CD4-positive, alpha-beta T cell treated with Interleukin-15 for 1 hour (primary cell): ENCODE data around the gene NBEAL2.
"Not testable (repeated sequence)": the region's sequence is repeated elsewhere in the genome, so short reads cannot be mapped to it uniquely, and the experiment has no call there.

ENCODE experiments used
- DNase-seq: peaks from one replicate; pipeline ENCODE4 v3.0.0-alpha.2; 2020

NBEAL2 gene

DNA sequence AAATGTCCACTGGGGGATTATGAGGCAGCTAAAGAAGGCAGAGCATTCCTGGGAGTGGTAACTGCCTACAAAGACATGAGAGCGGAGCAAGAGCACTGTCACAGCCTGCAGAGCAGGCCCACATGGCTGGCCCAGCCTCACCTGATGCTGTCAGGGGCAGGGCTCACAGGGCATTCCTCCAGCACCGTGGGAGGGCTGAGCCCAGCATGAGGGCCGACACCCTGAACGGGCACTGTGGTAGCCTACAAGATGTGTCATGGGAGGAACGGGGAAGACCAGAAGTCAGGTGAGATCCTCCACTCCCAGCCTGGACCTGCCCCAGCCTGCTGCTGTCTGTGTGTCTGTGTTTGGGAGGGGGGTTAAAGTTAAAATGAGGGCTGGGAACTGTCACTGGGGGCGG is 33.0 kb upstream of the NBEAL2 start:
- DNase-seq: no peak

DNA sequence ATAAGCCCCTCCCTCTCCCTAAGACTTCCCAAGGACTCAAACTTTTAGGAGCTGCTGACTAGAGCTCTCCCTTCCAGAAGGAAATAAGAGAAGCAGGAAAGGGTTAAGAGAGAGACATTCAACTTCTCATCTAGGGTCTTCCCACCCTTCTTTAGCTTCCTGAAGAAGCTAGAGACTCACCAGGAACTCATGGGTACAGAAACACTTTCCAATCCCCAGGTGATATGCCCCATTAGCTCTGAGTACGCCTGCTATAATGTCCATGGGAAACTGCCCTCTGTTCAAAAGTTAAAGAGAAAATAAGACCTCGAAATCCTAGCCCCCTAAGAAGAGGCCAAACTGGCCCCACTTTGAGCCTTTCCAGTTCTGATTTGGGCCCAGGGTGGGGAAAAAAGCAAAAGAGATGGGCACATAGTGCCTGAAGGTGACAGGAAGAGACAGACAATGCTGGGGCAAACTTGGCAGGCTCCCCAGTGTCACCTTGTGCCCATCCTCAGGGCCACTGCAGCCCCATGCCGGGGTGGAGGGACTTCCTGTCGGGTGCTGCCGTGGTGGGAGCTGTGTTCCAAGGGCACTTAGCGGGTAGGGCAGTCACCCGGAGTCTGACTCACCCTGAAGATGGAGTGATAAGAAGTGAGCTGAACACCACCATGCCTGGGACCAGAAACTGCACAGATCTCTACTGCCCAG is 32.5 kb upstream of the NBEAL2 start:
- DNase-seq: peak; percentile 75

DNA sequence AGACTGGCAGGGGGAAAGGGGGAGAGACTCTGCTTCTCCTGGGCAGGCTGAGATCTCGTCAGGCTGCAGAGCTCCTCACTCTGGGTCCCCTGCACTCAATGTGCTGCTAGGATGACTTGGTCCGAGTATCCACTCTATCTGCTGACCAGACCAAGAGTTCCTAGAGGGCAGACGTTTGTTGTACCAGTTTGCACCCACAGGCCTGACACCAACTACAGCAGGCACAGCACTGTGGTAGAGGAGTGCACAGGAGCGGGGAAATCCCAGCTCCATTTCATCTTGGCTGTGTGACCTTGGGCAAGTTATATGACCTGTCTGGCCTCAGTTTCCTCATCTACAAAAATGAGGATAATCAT is 31.9 kb upstream of the NBEAL2 start:
- no peak for DNase-seq

DNA sequence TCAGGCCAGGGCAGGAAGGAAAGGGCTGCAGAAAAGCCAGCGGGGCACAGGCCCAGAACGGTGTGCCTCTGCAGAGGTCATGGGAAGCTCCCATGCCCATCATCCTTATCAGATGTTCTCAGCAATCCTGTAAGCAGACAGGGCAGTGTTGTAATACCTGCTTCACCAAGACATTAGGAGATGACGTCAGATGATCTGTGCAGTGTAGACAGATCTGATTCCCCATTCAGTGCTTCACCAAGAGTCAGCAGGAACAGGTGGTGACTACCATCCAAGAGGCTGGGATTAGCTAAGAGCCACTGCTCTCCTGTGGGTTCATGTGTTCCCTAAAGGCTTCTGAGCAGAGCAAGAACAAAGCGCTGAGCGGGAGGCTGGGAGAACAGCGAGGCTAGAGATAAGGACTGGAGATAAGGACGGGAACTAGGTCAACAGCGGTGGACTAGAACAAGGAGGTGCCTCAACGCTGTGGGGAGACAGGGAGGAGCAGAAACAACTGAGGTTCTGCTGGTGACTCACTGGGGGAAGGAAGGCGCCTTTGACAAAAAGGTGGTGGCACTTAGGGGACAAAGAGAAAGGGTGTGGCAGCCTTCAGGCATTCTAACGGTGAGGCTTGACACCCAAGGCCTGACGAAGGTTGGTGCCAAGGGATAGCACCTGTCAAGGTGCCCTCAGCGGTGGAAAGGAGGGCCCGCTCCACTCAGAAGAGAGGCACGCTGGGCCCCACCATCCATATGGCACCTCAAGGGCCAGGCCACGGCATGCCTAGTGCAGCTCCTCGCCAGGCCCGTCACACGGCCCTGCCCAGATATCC is 31.3 kb upstream of the NBEAL2 start:
- peak; percentile 80 for DNase-seq

DNA sequence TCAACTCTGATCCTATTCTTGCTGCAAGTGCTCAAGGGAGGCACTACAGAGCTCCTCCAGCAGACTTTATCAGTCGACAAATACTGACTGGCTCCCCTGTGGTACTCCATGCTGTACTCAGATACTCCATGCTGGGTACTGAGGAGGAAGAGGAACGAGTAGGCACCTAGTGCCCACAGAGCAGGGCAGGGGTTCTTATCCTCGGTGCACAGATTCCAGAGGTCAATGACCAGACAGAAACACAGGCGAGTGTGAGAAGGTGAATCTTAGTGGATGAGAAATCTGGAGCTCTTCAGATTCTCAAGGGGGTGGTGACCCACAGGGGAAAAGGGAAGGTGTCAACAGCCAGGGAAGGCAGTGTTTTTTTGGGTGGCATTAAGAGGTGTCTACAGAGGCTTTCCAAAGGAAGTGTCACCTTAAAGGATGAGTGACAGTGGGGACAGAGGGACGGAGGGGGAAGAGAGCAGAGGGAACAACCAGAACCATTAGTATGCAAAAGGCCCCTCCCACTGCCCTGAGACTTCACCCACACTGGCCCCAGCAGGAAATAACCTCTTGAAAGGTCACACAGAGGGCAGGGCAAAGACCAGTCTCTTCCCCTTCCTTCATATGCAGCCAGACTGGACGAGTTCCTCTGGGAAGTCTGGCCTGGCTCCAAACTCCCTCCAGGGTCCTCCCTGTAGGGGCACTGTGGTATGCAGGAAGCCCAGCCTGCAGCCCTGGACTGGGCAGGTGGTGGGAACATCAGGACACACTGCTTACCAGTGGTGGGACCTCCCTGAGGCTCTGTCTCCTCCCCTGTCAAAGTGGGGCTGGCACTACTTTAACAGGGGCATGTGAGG is 30.4 kb upstream of the NBEAL2 start:
- DNase-seq: peak; percentile 58

DNA sequence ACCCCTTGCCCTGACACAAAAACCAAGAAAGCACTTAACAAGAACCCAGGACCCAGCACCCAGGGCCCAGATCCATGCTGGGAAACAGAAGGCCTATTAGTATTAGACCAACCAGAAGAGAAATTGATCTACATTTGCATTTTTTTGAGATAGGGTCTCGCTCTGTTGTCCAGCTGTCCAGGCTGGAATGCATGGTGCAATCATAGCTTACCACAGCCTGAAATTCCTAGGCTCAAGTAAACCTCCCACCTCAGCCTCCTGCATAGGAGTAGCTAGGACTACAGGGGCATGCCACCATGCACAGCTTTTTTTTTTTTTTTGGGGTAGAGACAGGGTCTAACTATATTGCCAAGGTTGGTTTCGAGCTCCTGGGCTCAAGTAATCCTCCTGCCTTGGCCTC is 29.3 kb upstream of the NBEAL2 start:
- no peak for DNase-seq

DNA sequence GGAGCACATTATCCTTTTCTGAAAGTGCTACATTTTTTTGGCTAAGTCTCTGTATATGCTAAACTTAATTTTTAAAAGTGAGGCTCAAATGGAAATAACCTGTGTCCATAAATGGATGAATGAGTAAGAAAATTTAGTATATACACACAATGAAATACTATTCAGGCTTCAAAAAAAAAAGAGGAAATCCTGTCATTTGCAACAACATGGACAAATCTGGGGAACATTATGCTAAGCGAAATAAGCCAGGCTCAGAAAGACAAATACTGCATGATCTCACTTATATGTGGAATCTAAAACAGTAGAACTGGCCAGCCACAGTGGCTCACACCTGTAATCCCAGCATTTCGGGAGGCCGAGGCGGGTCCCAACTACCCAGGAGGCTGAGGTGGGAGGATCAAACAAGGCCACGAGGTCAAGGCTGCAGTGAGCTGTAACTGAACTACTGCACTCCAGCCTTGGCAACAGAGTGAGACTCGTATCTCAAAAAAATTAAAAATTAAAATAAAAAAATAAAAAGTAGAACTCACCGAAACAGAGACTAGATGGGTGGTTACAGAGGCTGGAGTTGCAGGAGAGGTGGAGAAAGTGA is 28.7 kb upstream of the NBEAL2 start:
- DNase-seq: no peak

DNA sequence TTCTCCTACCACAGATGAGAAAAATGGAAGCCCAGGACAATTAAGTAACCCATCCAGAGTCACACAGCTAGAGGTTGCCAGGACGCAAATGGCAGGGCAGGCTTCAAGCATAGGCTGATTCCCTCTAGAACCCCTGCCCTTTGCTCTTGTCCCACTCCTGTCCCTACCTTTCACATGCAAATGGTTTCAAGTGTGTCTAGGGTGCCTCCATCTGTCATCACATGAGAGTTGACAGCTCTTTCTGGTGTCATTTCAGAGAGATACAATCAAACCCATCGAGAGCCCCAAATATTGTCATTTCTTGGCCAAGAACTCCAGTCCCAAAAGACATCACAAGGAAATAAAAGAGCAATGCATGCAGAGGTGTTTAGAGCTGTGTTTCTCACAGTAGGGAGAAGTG is 26.7 kb upstream of the NBEAL2 start:
- no peak for DNase-seq

DNA sequence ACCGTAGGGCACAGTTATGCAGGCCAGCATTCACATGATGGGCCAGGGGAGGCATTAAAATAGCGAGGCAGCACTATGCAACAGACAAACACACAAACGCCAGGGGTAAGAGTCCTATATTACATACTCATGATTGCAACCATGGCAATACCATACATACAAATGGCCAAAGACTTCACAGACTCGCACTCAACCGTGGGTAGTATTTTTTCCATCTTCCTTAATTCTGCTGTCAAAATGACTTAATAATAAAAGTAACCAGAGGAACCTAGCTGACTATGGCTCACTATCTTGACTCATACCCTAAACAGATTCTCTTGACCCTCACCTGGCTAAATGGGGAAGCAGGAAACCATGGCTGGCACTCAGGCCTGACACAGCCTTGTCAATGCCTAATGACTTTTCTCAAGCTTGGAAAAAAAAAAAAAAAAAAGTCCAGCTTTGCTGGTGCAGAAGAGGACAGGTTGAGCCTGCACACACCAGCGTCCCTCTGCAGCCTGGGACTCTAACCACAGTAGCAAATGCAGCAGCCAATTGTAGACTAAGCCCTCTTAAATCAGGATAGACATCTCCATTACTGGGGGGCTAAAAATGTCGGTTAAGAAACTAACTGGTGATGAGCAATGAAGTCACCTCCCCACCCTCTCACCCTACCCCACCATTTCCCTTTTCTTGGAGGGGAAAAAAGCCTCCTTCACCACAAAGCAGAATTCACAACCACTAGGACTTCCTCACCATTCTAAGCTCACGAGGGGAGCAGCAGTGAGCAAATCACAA is 26.0 kb upstream of the NBEAL2 start:
- DNase-seq: no peak

DNA sequence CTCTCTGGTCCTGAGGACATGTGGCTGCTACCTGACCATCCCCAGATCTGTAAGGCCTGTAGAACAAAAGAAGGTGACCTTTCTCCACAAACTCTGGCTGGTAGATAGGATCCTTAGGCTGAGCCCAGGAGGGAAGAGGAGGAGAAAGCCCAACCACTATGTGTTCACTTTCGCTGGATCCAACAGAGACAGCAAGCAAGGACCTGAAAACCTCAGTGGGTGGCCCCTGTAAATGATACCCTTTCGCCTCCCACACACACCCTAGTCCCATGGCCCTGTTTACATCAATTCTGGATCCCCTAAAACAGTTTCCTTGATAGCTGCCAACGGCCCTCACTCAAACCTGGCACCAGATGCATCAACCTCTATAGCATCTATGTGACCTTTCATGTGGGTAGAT is 25.3 kb upstream of the NBEAL2 start:
- no peak for DNase-seq

DNA sequence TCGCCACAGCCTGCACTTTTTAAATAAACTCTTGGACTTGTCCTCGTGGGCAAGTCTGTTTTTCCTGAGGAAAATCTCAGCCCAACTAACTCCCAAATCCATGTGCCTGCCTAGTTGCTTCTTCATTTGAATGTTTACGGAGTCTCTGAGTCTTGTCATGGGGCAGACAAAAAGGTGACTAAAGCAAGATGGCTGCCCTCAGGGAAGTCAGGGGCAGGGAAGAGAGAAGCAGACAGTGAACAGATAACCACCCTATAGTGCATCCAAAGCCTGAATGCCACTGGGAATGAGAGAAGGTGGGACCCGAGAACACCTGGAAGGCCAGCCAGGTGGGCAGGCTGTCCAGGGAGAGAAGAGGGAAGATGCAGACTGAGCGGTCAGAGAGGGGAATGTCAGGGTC is 24.3 kb upstream of the NBEAL2 start:
- DNase-seq: no peak

DNA sequence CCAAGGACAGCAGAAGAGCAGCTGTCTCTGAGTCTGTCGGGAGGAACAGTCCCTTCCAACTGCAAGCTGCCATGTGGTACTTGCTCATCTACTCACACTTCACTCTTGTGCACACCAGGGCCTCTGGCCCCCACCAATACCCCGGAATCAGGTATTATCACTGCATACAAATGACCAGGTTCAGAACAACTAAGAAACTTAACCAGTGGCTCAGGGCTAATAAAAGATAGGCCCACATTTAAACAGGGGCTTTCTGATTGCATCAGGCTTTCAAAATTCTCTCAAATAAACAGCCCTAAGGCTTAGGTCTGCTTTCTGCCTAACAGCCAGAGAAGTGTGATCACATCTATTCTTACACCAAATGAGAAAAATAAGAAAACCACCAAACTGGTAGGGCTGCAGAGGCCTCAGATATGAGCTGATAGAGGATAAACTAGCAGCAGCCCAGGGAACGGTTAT is 23.6 kb upstream of the NBEAL2 start:
- no peak for DNase-seq

DNA sequence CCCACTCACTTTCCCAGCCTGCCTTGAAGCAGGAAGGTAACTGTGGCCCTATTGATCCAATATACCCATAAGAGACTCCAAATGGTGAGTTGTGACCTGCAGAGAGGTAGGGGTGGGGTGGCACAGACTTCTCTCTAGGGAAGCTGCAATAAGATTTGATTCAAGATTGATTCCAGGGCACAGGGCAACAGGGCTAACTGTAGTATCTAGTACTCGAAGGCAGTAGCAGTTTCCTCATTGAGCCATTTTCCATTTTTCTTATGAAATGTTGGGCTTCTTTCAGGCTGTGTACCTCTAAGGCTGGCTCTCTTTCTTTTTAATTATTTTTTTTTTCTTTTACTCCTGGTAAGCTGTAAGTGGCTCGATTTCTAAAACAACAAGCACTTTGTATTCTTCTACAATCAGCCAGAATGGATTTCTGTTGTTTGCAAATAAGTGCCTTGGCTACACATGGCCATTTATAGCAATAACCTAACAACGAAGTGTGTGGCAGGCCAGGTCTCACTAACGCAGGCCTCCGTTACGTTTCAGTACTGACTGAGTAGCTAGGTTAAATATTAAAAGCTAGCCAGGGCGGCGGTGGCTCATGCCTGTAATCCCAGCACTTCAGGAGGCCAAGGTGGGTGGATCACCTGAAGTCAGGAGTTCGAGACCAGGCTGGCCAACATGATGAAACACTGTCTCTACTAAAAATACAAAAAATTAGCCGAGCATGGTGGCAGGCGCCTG is 22.2 kb upstream of the NBEAL2 start:
- DNase-seq: no peak

DNA sequence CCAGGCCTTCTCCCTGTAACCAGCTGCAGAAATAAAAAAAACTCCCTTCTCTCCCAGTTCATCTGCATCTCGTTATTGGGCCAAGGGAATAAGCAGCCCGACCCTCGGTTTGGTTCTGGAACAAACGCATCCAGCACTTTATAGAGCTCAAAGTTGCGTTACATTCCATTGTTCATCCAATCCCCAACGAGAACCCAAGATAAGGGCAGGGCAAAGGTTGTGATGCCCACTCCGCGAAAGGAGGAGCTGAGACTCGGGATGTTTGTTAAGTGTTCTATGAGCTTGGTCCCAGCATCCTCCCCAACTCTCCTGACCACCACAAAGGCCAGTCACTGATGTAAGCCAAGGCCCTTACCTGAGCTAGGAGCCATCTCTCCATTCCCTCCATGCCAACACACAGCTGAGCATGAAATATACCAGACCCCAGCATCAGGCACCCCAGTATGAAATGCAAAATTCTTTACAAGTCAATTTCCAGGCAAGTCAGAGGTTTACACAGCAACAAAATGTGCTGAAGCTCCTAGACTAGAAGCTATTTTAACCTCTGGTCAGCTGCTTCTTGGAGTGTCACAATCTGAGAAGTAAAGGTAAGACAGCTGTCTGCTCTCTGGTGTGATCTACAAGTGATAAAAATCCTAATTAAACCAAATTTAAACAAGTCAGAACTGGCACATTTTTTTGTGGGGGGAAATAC is 20.9 kb upstream of the NBEAL2 start:
- no peak for DNase-seq

DNA sequence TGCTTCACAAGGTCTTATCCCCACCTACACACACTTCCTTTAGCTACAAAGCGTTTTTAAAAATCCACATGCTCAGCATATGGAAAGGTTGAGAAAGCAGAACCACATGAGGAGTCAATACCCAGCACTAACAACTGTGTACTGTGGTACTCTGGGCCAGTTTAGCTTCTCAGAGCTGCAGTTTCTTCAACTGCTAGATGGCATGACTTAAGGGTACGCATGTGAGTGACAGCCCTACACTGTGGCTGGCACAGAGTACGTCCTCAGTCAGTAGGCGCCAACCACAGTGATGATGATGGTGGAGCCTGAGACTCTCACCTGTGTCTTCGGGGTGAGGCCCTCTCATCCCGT is 20.3 kb upstream of the NBEAL2 start:
- DNase-seq: peak; percentile 32

DNA sequence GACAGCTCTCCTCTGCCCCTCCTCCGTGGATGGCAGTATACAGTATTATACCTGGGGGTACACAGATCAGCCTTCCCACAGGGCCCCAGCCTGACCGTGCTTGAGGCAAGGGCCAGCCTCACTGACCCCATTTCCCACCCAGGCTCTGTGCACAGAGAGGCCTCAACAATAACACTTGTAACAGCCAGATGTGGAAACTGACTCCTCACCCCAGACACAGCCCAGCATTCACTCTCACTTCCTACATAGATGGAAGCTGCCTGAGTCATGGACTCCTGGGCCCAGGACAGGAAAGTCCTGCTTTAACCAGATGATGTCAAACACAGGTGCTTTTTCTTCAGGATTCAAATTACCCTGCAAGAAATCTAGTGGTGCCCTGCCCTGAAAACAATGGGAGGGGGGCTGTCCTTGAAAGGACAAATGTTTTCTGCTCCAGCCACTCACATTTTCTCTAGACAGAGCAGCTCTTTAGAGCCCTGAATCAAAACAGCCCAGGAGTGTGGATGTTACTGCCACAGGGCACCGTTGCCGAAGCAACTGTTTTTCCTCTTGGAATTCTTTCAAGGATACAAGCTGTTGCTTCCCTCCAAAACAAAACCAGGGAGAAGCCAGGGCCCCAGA is 19.3 kb upstream of the NBEAL2 start:
- DNase-seq: peak; percentile 37

DNA sequence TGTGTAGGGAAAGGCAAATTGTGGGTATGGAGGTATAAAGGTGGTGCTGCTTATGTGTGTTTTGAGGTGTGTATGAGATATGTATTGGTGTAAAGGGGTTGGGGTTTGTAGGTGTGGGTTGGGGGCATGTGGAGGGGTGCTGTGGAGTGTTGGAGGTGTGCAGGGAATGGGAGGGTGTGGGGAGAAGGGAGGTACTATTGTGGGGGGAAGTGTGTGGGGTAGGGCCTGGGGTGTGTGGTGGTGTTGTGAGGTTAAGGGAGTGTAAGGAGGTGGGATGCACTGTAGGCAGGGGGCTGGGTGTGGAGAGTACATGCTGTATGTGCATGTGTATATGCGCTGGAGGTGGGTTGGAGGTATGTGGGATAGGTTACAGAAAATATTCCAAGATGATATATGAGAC is 18.6 kb upstream of the NBEAL2 start:
- no peak for DNase-seq

DNA sequence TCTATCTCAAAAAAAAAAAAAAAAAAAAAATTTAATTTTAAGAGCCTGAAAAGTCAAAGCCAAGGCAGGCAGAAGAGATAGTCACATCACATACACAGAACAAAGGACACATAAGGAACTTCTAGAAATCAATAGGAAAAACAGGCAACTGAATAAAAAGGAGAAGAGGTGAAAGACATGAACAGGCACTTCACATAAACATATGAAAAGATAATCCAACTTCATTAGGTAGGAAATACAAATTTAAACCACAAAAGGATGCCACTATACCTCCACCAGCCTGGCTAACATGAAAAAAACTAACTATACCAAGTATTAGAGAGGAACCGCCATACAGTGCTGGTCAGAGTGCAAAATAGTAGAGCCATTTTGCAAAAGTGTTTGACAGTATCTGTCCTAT is 17.0 kb upstream of the NBEAL2 start:
- DNase-seq: no peak

DNA sequence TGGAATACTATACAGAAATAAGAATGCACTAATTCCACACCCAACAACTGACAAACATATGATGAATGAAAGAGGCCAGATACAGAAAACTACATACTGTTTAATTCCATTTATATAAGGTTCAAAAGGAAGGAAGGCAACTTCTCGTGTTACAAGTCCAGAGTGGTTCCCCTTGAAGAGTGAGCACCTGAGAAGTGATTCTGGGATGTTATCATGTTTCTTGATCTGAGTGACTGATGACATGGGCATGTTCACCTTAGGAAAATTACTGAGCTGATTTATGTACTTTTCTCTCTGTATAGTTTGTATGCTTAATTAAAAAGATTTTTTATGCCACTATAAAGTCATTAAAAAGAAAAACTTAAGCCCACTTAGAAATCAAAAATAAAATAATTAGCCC is 16.5 kb upstream of the NBEAL2 start:
- DNase-seq: no peak

DNA sequence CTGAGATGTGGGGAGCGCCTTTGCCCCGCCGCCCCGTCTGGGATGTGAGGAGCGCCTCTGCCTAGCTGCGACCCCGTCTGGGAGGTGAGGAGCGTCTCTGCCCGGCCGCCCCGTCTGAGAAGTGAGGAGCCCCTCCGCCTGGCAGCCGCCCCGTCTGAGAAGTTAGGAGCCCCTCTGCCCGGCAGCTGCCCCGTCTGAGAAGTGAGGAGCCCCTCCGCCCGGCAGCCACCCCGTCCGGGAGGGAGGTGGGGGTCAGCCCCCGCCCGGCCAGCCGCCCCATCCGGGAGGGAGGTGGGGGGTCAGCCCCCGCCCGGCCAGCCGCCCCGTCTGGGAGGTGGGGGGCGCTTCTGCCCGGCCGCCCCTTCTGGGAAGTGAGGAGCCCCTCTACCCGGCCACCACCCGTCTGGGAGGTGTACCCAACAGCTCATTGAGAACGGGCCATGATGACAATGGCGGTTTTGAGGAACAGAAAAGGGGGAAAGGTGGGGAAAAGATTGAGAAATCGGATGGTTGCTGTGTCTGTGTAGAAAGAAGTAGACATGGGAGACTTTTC is 15.4 kb upstream of the NBEAL2 start:
- not testable (repeated sequence) for DNase-seq
